Panc1 (cell line): ENCODE measurements around the gene GPR158. TPM values are rescaled to one million over a fixed set of nuclear protein-coding genes. Genes with fewer than 3 reads are reported as not detected.

ENCODE experiments used
- ATAC-seq: fragments of 200-7000 bp; cut with Tn5 transposase; 2 replicates; pipeline ENCODE4 v1.9.1; 2020; ENCODE audit warnings: mild to moderate bottlenecking, moderate library complexity
- BruUV-seq: library from RNA; stranded (reverse); fragments of 400-500 nt; replicated peaks from 2 replicates; lab custom pipeline; 2021; lab: Mats Ljungman, UMichigan
- CTCF ChIA-PET: fragments of 300-600 bp; sonication (Branson Sonifier 250); formaldehyde crosslinking; loops from one replicate; lab custom pipeline; 2022; ENCODE audit warnings: antibody characterized with exemption; lab: Charles Lee
- POLR2A ChIA-PET: fragments of 300-600 bp; sonication (Branson Sonifier 250); formaldehyde crosslinking; loops from one replicate; lab custom pipeline; 2022; ENCODE audit warnings: antibody characterized with exemption; lab: Charles Lee
- DNase-seq: peaks from one replicate; pipeline ENCODE4 v3.0.0-alpha.2; 2010; ENCODE audit warnings: low read depth, low spot score
- H3K27ac ChIP-seq: 2 replicates; pipeline ENCODE4 v1.5.1; 2011; ENCODE audit warnings: mild to moderate bottlenecking, low read length, inconsistent platforms
- H3K27me3 ChIP-seq: fragments of 200-500 bp; sonication (Bioruptor generic); 2 replicates; pipeline ENCODE4 v1.6.0; 2014; ENCODE audit warnings: low read length, inconsistent platforms; ENCODE audit not compliant: control insufficient read depth, insufficient read depth
- H3K36me3 ChIP-seq: fragments of 200-500 bp; sonication (Bioruptor generic); 2 replicates; pipeline ENCODE4 v1.5.1; 2014; ENCODE audit warnings: inconsistent platforms, mild to moderate bottlenecking, low read length, moderate library complexity; ENCODE audit not compliant: control insufficient read depth, insufficient read depth
- H3K4me1 ChIP-seq: 2 replicates; pipeline ENCODE4 v1.5.1; 2011; ENCODE audit warnings: inconsistent platforms, mild to moderate bottlenecking, low read length, moderate library complexity; ENCODE audit not compliant: control insufficient read depth, insufficient read depth
- H3K4me3 ChIP-seq, 2 experiments: 2 replicates each; pipeline ENCODE4 v1.5.1; 2011 to 2012; ENCODE audit warnings: low read depth in 2 of 2, low read length in 2 of 2, mild to moderate bottlenecking in 2 of 2, inconsistent platforms in 1 of 2, moderate library complexity in 1 of 2
- H3K9me3 ChIP-seq: fragments of 200-500 bp; sonication (Bioruptor generic); 2 replicates; pipeline ENCODE4 v1.5.1; 2014; ENCODE audit warnings: low read depth, mild to moderate bottlenecking, inconsistent platforms, low read length, moderate library complexity; ENCODE audit not compliant: control insufficient read depth, insufficient read depth
- CTCF ChIP-seq: fragments of 450-650 bp; IDR thresholded peaks from 2 replicates; pipeline ENCODE4 v1.5.1; 2017; ENCODE audit warnings: mild to moderate bottlenecking
- POLR2AphosphoS5 ChIP-seq: IDR thresholded peaks from 2 replicates; pipeline ENCODE4 v1.6.1; 2012; ENCODE audit warnings: mild to moderate bottlenecking, low read depth, low read length, moderate library complexity
- SIN3A ChIP-seq: IDR thresholded peaks from 2 replicates; pipeline ENCODE4 v1.6.1; 2012; ENCODE audit warnings: low read depth, mild to moderate bottlenecking, low read length, moderate library complexity, borderline replicate concordance; ENCODE audit not compliant: insufficient read depth
- TCF7L2 ChIP-seq: IDR thresholded peaks from 2 replicates; pipeline ENCODE4 v1.6.1; 2011; ENCODE audit warnings: mild to moderate bottlenecking, low read depth, low read length, inconsistent platforms
- in situ Hi-C: cut with HindIII; loops from 2 replicates; pipeline ENCODE4 v1.10.0; 2016; ENCODE audit warnings: low sequenced_read_pairs, low pct_unique_long_range_greater_than_20kb
- intact Hi-C: fragments of 100-400 bp; cut with micrococcal nuclease; formaldehyde crosslinking; loops from one replicate; pipeline ENCODE4 v1.10.0; 2022; ENCODE audit not compliant: unreplicated experiment
- total RNA-seq: library from RNA; stranded (reverse); gene quantifications from one replicate; pipeline ENCODE4 v1.2.1, GENCODE V29; 2021; ENCODE audit not compliant: unreplicated experiment
- TF ChIP-seq, protein P1 (sequence below), 2 experiments: IDR thresholded peaks; 2 replicates each; pipeline ENCODE4 v1.6.1; 2011 to 2012; ENCODE audit warnings: low read depth in 2 of 2, control low read depth in 1 of 2, low read length in 1 of 2, mild to moderate bottlenecking in 1 of 2, moderate library complexity in 1 of 2; ENCODE audit not compliant: insufficient read depth in 1 of 2

The GPR158 gene
- total RNA-seq, 1 experiment from 2014 or later = 0.64 TPM

DNA sequence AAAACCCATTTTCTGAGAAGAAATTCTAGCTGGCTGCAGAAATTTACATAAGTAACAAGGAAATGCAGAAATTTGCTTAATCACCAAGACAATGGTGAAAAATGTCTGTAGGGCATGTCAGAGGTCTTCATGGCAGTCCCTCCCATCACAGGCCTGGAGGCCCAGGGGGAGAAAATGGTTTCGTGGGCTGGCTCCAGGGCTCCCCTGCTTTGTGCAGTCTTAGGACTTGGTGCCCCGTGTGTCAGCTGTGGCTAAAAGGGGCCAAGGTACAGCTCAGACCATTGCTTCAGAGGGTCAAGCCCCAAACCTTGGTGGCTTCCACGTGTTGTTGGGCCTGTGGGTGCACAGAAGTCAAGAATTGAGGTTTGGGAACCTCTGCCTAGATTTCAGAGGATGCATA is 215.9 kb downstream of the GPR158 start:
- Histone ChIP-seq H3K36me3 (no peaks in the 10 kb centered on the region), H3K9me3 (no peaks in the 10 kb centered on the region), H3K27me3 (no peaks in the 10 kb centered on the region), H3K4me1 (no peaks in the 10 kb centered on the region), H3K4me3 (no peak overlapping the region), H3K27ac (no peak overlapping the region)
- no TSS peak for BruUV-seq
- POLR2A ChIA-PET = no interaction called here
- intact Hi-C loops (no loop called here), in situ Hi-C loops (no loop called here)
- DNase-seq = no peak
- CTCF ChIA-PET = no interaction called here
- ATAC-seq = no peak
- TF ChIP-seq TCF7L2 (no peak), SIN3A (no peak)

DNA sequence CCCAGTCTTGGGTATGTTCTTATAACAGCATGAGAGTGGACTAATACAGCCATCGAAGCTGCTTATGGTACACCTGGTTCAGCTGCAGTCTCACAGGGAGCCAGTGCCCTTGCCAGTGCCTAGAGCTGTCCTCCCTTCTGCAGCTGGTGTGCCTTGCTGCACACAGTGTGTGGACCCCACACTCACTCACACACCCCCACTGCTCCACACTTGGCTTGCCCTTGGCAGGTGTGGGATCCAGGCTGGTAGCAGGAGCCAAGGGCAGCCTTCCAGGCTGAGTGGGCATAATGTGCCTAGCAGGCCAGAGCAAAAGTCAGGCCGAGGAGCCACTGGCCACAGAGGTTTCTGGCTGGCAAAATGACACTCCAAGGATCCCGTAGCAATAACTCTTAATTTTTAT is 217.3 kb downstream of the GPR158 start:
- no TSS peak for BruUV-seq
- in situ Hi-C loops = no loop called here
- intact Hi-C loops = no loop called here
- H3K36me3 ChIP-seq = no peaks in the 10 kb centered on the region
- no peaks in the 10 kb centered on the region for H3K27me3 ChIP-seq
- H3K9me3 ChIP-seq = no peaks in the 10 kb centered on the region
- no peak for ATAC-seq
- CTCF ChIA-PET = no interaction called here
- no peak overlapping the region for H3K27ac ChIP-seq
- DNase-seq = no peak
- no peak overlapping the region for H3K4me3 ChIP-seq
- no peak for TF ChIP-seq POLR2AphosphoS5
- TF ChIP-seq, protein P1, sequence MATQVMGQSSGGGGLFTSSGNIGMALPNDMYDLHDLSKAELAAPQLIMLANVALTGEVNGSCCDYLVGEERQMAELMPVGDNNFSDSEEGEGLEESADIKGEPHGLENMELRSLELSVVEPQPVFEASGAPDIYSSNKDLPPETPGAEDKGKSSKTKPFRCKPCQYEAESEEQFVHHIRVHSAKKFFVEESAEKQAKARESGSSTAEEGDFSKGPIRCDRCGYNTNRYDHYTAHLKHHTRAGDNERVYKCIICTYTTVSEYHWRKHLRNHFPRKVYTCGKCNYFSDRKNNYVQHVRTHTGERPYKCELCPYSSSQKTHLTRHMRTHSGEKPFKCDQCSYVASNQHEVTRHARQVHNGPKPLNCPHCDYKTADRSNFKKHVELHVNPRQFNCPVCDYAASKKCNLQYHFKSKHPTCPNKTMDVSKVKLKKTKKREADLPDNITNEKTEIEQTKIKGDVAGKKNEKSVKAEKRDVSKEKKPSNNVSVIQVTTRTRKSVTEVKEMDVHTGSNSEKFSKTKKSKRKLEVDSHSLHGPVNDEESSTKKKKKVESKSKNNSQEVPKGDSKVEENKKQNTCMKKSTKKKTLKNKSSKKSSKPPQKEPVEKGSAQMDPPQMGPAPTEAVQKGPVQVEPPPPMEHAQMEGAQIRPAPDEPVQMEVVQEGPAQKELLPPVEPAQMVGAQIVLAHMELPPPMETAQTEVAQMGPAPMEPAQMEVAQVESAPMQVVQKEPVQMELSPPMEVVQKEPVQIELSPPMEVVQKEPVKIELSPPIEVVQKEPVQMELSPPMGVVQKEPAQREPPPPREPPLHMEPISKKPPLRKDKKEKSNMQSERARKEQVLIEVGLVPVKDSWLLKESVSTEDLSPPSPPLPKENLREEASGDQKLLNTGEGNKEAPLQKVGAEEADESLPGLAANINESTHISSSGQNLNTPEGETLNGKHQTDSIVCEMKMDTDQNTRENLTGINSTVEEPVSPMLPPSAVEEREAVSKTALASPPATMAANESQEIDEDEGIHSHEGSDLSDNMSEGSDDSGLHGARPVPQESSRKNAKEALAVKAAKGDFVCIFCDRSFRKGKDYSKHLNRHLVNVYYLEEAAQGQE (IDR thresholded peaks at IDR 0.05; ENCODE audit: insufficient read depth in 1 of 2, low read depth in 2 of 2, low read length in 1 of 2) = no peak
- POLR2A ChIA-PET = no interaction called here
- no peaks in the 10 kb centered on the region for H3K4me1 ChIP-seq

- Histone ChIP-seq H3K27ac (no peak overlapping the region), H3K9me3 (no peaks in the 10 kb centered on the region), H3K27me3 (no peaks in the 10 kb centered on the region), H3K4me3 (no peak overlapping the region), H3K4me1 (no peaks in the 10 kb centered on the region), H3K36me3 (no peaks in the 10 kb centered on the region)
- POLR2A ChIA-PET = no interaction called here
- ATAC-seq = no peak
- no peak for DNase-seq
- TF ChIP-seq, protein P1 (IDR thresholded peaks at IDR 0.05; ENCODE audit: insufficient read depth in 1 of 2, low read depth in 2 of 2, low read length in 1 of 2) = no peak
- TF ChIP-seq CTCF = no peak
- no peak for TF ChIP-seq SIN3A
- no TSS peak for BruUV-seq
- CTCF ChIA-PET = no interaction called here
- in situ Hi-C loops (no loop called here), intact Hi-C loops (no loop called here)
Observed at GRCh38 chr10:25393621-25394020, 218.8 kb downstream of the GPR158 start.
